OCI-LY7 (cell line): Measurements from ENCODE around the gene SRGN.

Experiments used
- CTCF ChIP-seq: fragments of 200-600 bp; sonication (generic); conservative IDR thresholded peaks from 2 replicates; pipeline ENCODE4 v1.5.1; 2014; ENCODE audit warnings: mild to moderate bottlenecking, antibody characterized with exemption, low read length, moderate library complexity, mixed read lengths
- EZH2phosphoT487 ChIP-seq: fragments of 200-600 bp; sonication (generic); IDR thresholded peaks from 2 replicates; pipeline ENCODE4 v1.6.1; 2018; ENCODE audit warnings: low read depth, borderline replicate concordance, mild to moderate bottlenecking, mixed run types, antibody characterized with exemption, low read length, moderate library complexity, mixed read lengths

DNA sequence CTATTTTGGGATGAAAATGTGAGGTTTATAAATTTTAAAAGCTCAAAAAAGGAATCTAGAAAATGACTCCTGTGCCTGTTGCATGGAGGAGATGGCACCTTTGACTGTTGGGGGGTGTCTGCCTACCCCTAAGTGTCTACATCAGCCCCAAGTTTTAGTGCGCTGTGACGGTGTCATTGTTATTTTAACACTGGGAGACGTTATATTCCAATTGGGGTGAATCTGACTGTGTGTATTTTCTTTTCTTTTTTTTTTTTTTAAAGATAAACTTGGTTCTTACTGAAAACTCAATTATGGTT, 517 bp downstream of the SRGN start:
- no peak for TF ChIP-seq CTCF
- TF ChIP-seq EZH2phosphoT487, result no peak
